Spleen (tissue), 7 donors: ENCODE results near the gene ATG10.

ENCODE experiments used
- CTCF ChIP-seq, 11 experiments: fragments of 200-600 bp in 7 of 11; fragments of 450-650 bp in 4 of 11; sonication (generic) in 4 of 11; IDR thresholded peaks in 8 of 11; conservative IDR thresholded peaks in 3 of 11; 1 replicate in 7 of 11; 2 replicates in 4 of 11; pipeline versions ENCODE4 v1.4.0 to v1.8.0; 2016 to 2021; ENCODE audit warnings: antibody characterized with exemption in 11 of 11, inconsistent platforms in 4 of 11, mild to moderate bottlenecking in 1 of 11
- POLR2A ChIP-seq, 3 donors: fragments of 450-650 bp; IDR thresholded peaks; one replicate each; pipeline ENCODE4 v1.5.1; 2017; ENCODE audit warnings: antibody characterized with exemption in 3 of 3, mild to moderate bottlenecking in 1 of 3
- donor health status: DM: no; HTN: no; CAD: no; lungs with moderate emphysema.
- donor health status: DM: no; HTN: no; CAD: no.
- donor health status: DM: no; HTN: no; CAD: no.

DNA sequence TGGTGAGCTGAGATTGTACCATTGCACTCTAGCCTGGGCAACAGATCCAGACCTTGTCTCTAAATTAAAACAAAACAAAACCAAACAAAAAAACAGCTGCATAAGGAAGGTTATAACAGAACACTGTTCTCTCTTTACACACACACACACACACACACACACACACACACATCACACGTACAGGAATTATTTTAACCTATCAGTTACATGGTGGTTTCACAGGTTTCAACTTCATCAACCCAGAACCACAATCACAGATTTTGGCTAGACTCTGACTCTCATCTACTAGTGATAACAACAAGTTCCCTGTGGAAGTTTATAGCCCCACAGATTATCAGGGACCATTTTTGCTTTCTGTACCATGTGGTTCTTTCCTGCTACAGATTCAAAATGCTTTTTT, 246.1 kb downstream of the ATG10 start:
- TF ChIP-seq CTCF (IDR thresholded peaks at IDR 0.05 in 8 of 11, conservative IDR thresholded peaks at IDR 0.05 in 3 of 11) (no peak), POLR2A (IDR thresholded peaks at IDR 0.05) (no peak)
